ENCODE results near the gene ARAP3. TPM values are rescaled to one million over a fixed set of nuclear protein-coding genes. Genes with fewer than 3 reads are reported as not detected.
A peak's percentile ranks its signal among the peaks of the same experiment; 100 is the strongest.

The ARAP3 gene
- total and polyA plus RNA-seq, 2 donors (not counting 1 experiment from before 2014, with no cell fraction given) = 0.34 to 3.7 TPM

GRCh38 chr5:141617682-141618029 lies 64.4 kb downstream of the ARAP3 start:
- no peaks in the 10 kb centered on the region for H3K9me3 Mint-ChIP-seq (ENCODE audit: insufficient read depth)
- peaks cover 0 to 4% (median 0%) of the 10 kb centered on the region in 3 donors for H3K9me3 ChIP-seq (ENCODE audit: control extremely low read depth in 1 of 3, control insufficient read depth in 2 of 3, insufficient read depth in 1 of 3, low read length in 2 of 3)
- POLR2A ChIA-PET = interaction anchor here (0.7 to 4.4 kb wide), 7 partner anchors 12 to 26 kb away, joined by 3 to 34 read pairs (median 4); partner anchors contain the start of genes HDAC3 and RELL2
- intact Hi-C loops (cut with micrococcal nuclease) = loop anchor here (2.0 kb wide), 1 partner anchor 187 kb away; the partner anchor contains the start of gene PCDHGA12
- peaks cover 82% of the 10 kb centered on the region for H3K79me2 ChIP-seq (ENCODE audit: control insufficient read depth, insufficient read depth, low read length)
- H3K4me1 ChIP-seq (ENCODE audit: control insufficient read depth in 2 of 2, insufficient read depth in 2 of 2, low read length in 2 of 2) = peaks cover 45 to 50% of the 10 kb centered on the region in 2 donors
- peak overlapping the region; percentile 93 for H3K4me3 Mint-ChIP-seq
- no peaks in the 10 kb centered on the region for H3K27me3 Mint-ChIP-seq
- H3K27ac ChIP-seq (ENCODE audit: low read length in 2 of 2) = peak overlapping the region; percentile 86 to 92
- peaks cover 9% of the 10 kb centered on the region for H4K20me1 ChIP-seq (ENCODE audit: control insufficient read depth, insufficient read depth, low read length, poor library complexity, severe bottlenecking)
- no peaks in the 10 kb centered on the region for H3K27me3 ChIP-seq (replicated peaks in 1 of 4; ENCODE audit: control extremely low read depth in 1 of 4, control insufficient read depth in 3 of 4, insufficient read depth in 4 of 4, low read length in 3 of 4)
- H3K36me3 ChIP-seq (replicated peaks in 1 of 2; ENCODE audit: control extremely low read depth in 1 of 2, control insufficient read depth in 1 of 2, extremely low read depth in 1 of 2, insufficient read depth in 2 of 2, low read length in 1 of 2) = peaks cover 0 to 26% of the 10 kb centered on the region in 2 experiments
- DNase-seq = no peak
- peak overlapping the region; percentile 84 for H3K4me2 ChIP-seq (replicated peaks; ENCODE audit: low read depth, low read length, poor library complexity, severe bottlenecking)
- H3K4me3 ChIP-seq (ENCODE audit: control extremely low read depth in 1 of 5, extremely low read depth in 1 of 5, insufficient read depth in 1 of 5, low read depth in 2 of 5, low read length in 4 of 5) = peak overlapping the region; percentile 84 to 98 (median 94)
- TF ChIP-seq CTCF (IDR thresholded peaks at IDR 0.05) (no peak), EZH2 (IDR thresholded peaks at IDR 0.05; ENCODE audit: borderline replicate concordance, insufficient read depth, low read depth, low read length, poor library complexity, severe bottlenecking) (no peak)
- WGBS (ENCODE audit: insufficient coverage) = no CpG with 5 or more reads among the region's 9 CpGs
- no peak for ATAC-seq (ENCODE audit: low read depth)
- H3K9ac ChIP-seq (ENCODE audit: low read length) = peak overlapping the region; percentile 93
- H3K27ac Mint-ChIP-seq = peak overlapping the region; percentile 91
- CTCF ChIA-PET = interaction anchor here (0.9 to 28.1 kb wide), 11 partner anchors 11 to 297 kb away, joined by 3 to 760 read pairs (median 9); partner anchors contain the start of genes HDAC3, PCDHGB7, PCDHGC3 and RELL2
- peak overlapping the region; percentile 85 for H2AFZ ChIP-seq (ENCODE audit: insufficient read depth, low read depth, low read length, poor library complexity, severe bottlenecking)
- peaks cover 62% of the 10 kb centered on the region for H3K4me1 Mint-ChIP-seq

GRCh38 chr5:141617128-141617527 lies 64.9 kb downstream of the ARAP3 start:
- H4K20me1 ChIP-seq (ENCODE audit: control insufficient read depth, insufficient read depth, low read length, poor library complexity, severe bottlenecking) = peaks cover 9% of the 10 kb centered on the region
- peak overlapping the region in 4 of 5 experiments; percentile 84 to 95 (median 93) for H3K4me3 ChIP-seq (ENCODE audit: control extremely low read depth in 1 of 5, extremely low read depth in 1 of 5, insufficient read depth in 1 of 5, low read depth in 2 of 5, low read length in 4 of 5)
- H3K4me1 ChIP-seq (ENCODE audit: control insufficient read depth in 2 of 2, insufficient read depth in 2 of 2, low read length in 2 of 2) = peaks cover 42 to 48% of the 10 kb centered on the region in 2 donors
- peak overlapping the region in 1 of 2 donors; percentile 92 for H3K27ac ChIP-seq (ENCODE audit: low read length in 2 of 2)
- DNase-seq = no peak
- ATAC-seq (ENCODE audit: low read depth) = no peak
- ChIA-PET CTCF (interaction anchor here (0.7 to 28.1 kb wide), 12 partner anchors 10 to 972 kb away, joined by 3 to 760 read pairs (median 7); partner anchors contain the start of genes HDAC3, PCDHGB7, PCDHGC3 and RELL2), POLR2A (interaction anchor here (1.0 to 4.4 kb wide), 5 partner anchors 9 to 25 kb away, joined by 3 to 34 read pairs (median 4); partner anchors contain the start of genes HDAC3 and RELL2)
- H2AFZ ChIP-seq (ENCODE audit: insufficient read depth, low read depth, low read length, poor library complexity, severe bottlenecking) = peak overlapping the region; percentile 85
- H3K27me3 Mint-ChIP-seq = no peaks in the 10 kb centered on the region
- H3K27me3 ChIP-seq (replicated peaks in 1 of 4; ENCODE audit: control extremely low read depth in 1 of 4, control insufficient read depth in 3 of 4, insufficient read depth in 4 of 4, low read length in 3 of 4) = no peaks in the 10 kb centered on the region
- peaks cover 0 to 25% of the 10 kb centered on the region in 2 experiments for H3K36me3 ChIP-seq (replicated peaks in 1 of 2; ENCODE audit: control extremely low read depth in 1 of 2, control insufficient read depth in 1 of 2, extremely low read depth in 1 of 2, insufficient read depth in 2 of 2, low read length in 1 of 2)
- H3K9me3 Mint-ChIP-seq (ENCODE audit: insufficient read depth) = no peaks in the 10 kb centered on the region
- H3K27ac Mint-ChIP-seq = peak overlapping the region; percentile 91
- H3K9me3 ChIP-seq (ENCODE audit: control extremely low read depth in 1 of 3, control insufficient read depth in 2 of 3, insufficient read depth in 1 of 3, low read length in 2 of 3) = peaks cover 0 to 4% (median 0%) of the 10 kb centered on the region in 3 donors
- H3K4me3 Mint-ChIP-seq = peak overlapping the region; percentile 93
- peak overlapping the region; percentile 93 for H3K9ac ChIP-seq (ENCODE audit: low read length)
- intact Hi-C loops (cut with micrococcal nuclease) = no loop called here
- TF ChIP-seq EZH2 (IDR thresholded peaks at IDR 0.05; ENCODE audit: borderline replicate concordance, insufficient read depth, low read depth, low read length, poor library complexity, severe bottlenecking) (no peak), CTCF (IDR thresholded peaks at IDR 0.05) (no peak)
- H3K4me2 ChIP-seq (replicated peaks; ENCODE audit: low read depth, low read length, poor library complexity, severe bottlenecking) = peak overlapping the region; percentile 84
- WGBS (ENCODE audit: insufficient coverage) = no CpG with 5 or more reads among the region's 2 CpGs
- H3K4me1 Mint-ChIP-seq = peaks cover 66% of the 10 kb centered on the region
- peaks cover 87% of the 10 kb centered on the region for H3K79me2 ChIP-seq (ENCODE audit: control insufficient read depth, insufficient read depth, low read length)

All from B cell (primary cell).